ENCODE measurements around the gene TMEM74B. TPM values are rescaled to one million over a fixed set of nuclear protein-coding genes. Genes with fewer than 3 reads are reported as not detected.

Gene TMEM74B
- total RNA-seq, 2 donors from 2014 or later: 1.4 to 2.0 TPM

- Histone ChIP-seq H3K9me3 (no peaks in the 10 kb centered on the region), H3K36me3 (no peaks in the 10 kb centered on the region), H3K4me1 (no peaks in the 10 kb centered on the region), H3K4me3 (no peak overlapping the region), H3K27ac (no peak overlapping the region), H3K27me3 (no peaks in the 10 kb centered on the region), H3K9ac (ENCODE audit: low read depth in 2 of 2, low read length in 2 of 2) (no peak overlapping the region)
- no peak for TF ChIP-seq CTCF (IDR thresholded peaks at IDR 0.05)
- intact Hi-C loops (cut with DNase I): no loop called here
- DNase-seq: no peak
These were observed 21.8 kb upstream of the TMEM74B start for GRCh38 chr20:1206366-1207148.

- no peaks in the 10 kb centered on the region for H3K27me3 ChIP-seq
- TF ChIP-seq CTCF (IDR thresholded peaks at IDR 0.05): no peak
- H3K27ac ChIP-seq: no peak overlapping the region
- H3K36me3 ChIP-seq: no peaks in the 10 kb centered on the region
- intact Hi-C loops (cut with DNase I): no loop called here
- no peaks in the 10 kb centered on the region for H3K4me1 ChIP-seq
- no peak for DNase-seq
- no peaks in the 10 kb centered on the region for H3K9me3 ChIP-seq
- no peak overlapping the region for H3K9ac ChIP-seq (ENCODE audit: low read depth in 2 of 2, low read length in 2 of 2)
- no peak overlapping the region for H3K4me3 ChIP-seq
These were observed 21.0 kb upstream of the TMEM74B start for GRCh38 chr20:1205802-1206201.

GRCh38 chr20:1204576-1204975, 19.8 kb upstream of the TMEM74B start:
- H3K9ac ChIP-seq (ENCODE audit: low read depth in 2 of 2, low read length in 2 of 2): no peak overlapping the region
- no peaks in the 10 kb centered on the region for H3K9me3 ChIP-seq
- H3K27ac ChIP-seq: no peak overlapping the region
- no peaks in the 10 kb centered on the region for H3K4me1 ChIP-seq
- no peak overlapping the region for H3K4me3 ChIP-seq
- intact Hi-C loops (cut with DNase I): no loop called here
- H3K36me3 ChIP-seq: no peaks in the 10 kb centered on the region
- no peak for DNase-seq
- H3K27me3 ChIP-seq: no peaks in the 10 kb centered on the region
- no peak for TF ChIP-seq CTCF (IDR thresholded peaks at IDR 0.05)

- no peak for DNase-seq
- Histone ChIP-seq H3K4me3 (no peak overlapping the region), H3K36me3 (no peaks in the 10 kb centered on the region), H3K9me3 (no peaks in the 10 kb centered on the region), H3K9ac (ENCODE audit: low read depth in 2 of 2, low read length in 2 of 2) (no peak overlapping the region), H3K27me3 (no peaks in the 10 kb centered on the region), H3K27ac (no peak overlapping the region), H3K4me1 (no peaks in the 10 kb centered on the region)
- no peak for TF ChIP-seq CTCF (IDR thresholded peaks at IDR 0.05)
- intact Hi-C loops (cut with DNase I): no loop called here
These were observed 19.3 kb upstream of the TMEM74B start for GRCh38 chr20:1204113-1204512.

GRCh38 chr20:1203630-1204029, 18.8 kb upstream of the TMEM74B start:
- H3K9ac ChIP-seq (ENCODE audit: low read depth in 2 of 2, low read length in 2 of 2): no peak overlapping the region
- H3K9me3 ChIP-seq: no peaks in the 10 kb centered on the region
- intact Hi-C loops (cut with DNase I): no loop called here
- TF ChIP-seq CTCF (IDR thresholded peaks at IDR 0.05): no peak
- H3K4me1 ChIP-seq: no peaks in the 10 kb centered on the region
- DNase-seq: peak; percentile 38
- no peaks in the 10 kb centered on the region for H3K36me3 ChIP-seq
- H3K4me3 ChIP-seq: no peak overlapping the region
- no peak overlapping the region for H3K27ac ChIP-seq
- H3K27me3 ChIP-seq: no peaks in the 10 kb centered on the region
